HG03442 (cell line): ENCODE measurements around the gene FSIP1.

ENCODE experiments used
- ATAC-seq: cut with Tn5 transposase; IDR thresholded peaks from one replicate; pipeline ENCODE4 v1.9.1; 2021; ENCODE audit warnings: mild to moderate bottlenecking, moderate library complexity; ENCODE audit not compliant: unreplicated experiment

Gene FSIP1

GRCh38 chr15:39690881-39691634, 91.6 kb downstream of the FSIP1 start:
- no peak for ATAC-seq

DNA sequence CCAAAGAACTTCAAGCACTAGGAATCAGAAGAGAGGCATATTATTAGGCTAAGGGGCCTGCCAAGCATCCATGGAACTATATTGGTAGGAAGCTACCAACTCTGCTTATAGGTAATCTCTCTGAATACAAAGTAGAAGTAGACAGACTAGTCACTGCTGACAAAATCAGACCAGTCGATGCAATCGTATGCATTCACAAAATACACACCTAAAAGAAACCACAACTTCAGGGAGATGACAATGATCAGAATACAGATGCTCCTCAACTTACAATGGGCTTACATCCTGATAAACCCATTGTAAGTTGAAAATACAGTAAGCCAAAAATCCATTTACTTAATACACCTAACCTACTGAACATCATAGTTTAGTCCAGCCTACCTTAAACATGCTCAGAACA, 94.7 kb downstream of the FSIP1 start:
- ATAC-seq: no peak

DNA sequence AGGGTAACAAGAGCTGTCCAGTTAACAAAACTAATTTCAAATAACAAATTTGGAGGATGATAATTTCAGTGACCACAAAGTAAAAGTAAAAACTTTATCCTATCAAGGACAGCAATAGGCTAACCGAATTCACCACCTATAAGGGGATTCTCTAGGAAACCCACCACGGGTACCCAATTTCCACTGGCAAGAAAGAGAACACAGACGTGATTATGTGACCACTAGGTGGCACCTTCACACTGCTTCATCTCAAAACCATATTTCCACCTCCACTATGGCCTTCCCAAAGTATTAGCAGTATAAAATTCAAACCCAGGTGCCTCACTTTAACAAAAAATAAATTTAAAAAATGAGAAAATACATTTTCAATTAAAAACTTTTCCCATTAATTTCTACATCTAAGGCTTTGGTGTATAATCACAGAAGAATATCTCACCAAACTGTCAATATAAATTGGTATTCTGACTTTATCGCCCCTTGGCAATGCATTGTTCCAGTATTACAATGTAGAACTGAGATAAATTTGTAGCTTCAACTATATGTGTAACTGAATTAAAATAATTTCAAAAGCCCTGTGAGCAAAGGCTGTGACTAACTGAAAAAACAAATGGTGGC, 96.5 kb downstream of the FSIP1 start:
- no peak for ATAC-seq

DNA sequence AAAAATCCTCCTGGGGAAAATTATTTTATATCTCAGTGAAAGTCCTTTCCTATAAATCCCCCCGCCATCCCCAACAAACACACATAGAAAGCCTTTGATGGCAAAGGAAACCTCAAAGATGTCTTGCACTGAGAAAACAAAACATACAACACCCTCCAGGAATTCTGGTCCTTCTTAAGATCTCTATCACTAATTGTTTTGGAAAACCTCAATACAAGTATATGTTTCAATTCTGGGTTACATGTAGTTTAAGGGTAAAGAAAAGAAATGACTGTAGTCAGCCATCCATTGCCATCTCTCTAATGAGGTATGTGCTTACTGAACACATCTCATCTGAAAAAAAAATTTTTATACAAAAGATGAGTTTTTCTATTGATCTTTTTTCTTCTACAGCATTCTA, 97.3 kb downstream of the FSIP1 start:
- no peak for ATAC-seq

DNA sequence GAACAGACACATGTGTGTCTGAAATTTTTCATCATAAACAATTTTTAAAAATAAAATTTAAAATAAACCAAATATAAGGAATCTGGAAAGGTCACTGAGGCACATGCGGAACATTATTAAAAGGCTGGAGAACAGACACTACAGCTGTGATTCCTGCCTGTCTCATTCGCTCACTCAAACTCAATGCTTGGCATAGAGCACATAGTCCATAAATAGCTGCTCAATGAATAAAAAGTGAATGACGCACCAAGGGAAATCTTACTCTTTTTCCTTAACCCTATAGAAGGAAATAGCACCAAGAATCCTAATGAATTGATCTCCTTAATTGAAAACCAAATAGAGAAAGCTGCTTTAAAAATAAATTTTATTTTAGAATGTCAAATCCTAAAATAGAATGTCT, 98.4 kb downstream of the FSIP1 start:
- ATAC-seq: no peak

GRCh38 chr15:39682366-39682765, 100.3 kb downstream of the FSIP1 start:
- ATAC-seq: no peak

GRCh38 chr15:39680868-39681267, 101.8 kb downstream of the FSIP1 start:
- ATAC-seq: no peak

GRCh38 chr15:39672666-39673065, 110.0 kb downstream of the FSIP1 start:
- ATAC-seq: no peak

- no peak for ATAC-seq
Measured at GRCh38 chr15:39672184-39672583, 110.5 kb downstream of the FSIP1 start.

GRCh38 chr15:39670687-39671086, 112.0 kb downstream of the FSIP1 start:
- no peak for ATAC-seq

DNA sequence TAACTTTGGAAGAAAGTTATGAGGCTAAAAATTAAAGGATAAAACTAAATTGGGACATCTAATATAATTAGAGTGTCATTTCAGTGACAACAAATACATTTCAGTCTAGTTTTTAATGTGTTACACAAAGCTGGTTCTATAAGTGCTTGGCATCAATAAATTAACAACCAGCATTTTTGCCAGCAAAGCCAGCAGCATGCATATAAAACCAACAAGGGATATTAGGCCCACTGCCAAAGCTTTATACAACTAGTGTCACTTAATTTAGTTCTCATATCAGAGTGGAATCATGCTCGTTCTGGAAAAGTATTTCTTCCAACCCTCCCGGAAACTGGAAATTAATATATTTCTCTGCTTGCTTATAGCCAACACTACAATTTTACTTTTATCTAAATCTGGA, 113.0 kb downstream of the FSIP1 start:
- ATAC-seq: no peak

DNA sequence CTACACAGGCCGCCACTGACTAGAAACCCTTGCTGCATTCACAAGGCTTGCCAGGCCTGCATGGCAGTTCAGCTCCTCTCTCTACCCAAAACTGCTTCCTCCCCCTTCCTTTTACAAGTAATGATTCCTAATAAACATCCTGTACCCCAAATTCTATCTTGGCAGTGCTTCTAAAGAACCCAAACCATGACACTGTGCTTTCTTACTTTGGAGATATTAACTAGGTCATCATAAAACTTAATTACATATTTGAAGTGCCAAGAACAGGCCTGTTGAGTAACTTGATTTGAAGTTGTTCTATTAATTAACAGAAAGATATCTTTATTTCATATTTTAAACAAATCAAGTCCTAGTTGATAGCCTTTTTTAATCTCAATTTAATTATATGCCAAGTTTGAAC, 113.4 kb downstream of the FSIP1 start:
- no peak for ATAC-seq

DNA sequence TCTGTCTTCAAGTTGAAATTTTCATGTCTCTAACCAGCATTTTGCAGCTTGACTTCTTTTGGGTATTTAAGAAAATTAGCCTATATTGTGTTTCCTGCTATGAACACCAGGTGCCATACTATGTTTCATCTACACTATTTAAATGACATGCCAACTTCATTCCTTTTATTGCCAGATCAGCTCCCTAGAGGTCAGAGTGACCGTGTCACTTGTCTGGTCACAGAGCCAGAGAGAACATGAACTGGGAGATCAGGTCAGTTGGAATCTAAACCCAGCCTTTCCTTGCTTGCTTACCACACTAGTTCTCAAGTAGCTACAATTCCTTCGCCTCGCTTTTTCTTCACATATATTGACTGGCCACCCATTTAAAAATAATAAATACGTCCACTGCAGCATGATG, 114.2 kb downstream of the FSIP1 start:
- no peak for ATAC-seq

- no peak for ATAC-seq
Measured at GRCh38 chr15:39667382-39668127, 115.1 kb downstream of the FSIP1 start.

- ATAC-seq: no peak
Measured at GRCh38 chr15:39666677-39667076, 116.0 kb downstream of the FSIP1 start.

- no peak for ATAC-seq
Measured at GRCh38 chr15:39665629-39666250, 116.9 kb downstream of the FSIP1 start.

DNA sequence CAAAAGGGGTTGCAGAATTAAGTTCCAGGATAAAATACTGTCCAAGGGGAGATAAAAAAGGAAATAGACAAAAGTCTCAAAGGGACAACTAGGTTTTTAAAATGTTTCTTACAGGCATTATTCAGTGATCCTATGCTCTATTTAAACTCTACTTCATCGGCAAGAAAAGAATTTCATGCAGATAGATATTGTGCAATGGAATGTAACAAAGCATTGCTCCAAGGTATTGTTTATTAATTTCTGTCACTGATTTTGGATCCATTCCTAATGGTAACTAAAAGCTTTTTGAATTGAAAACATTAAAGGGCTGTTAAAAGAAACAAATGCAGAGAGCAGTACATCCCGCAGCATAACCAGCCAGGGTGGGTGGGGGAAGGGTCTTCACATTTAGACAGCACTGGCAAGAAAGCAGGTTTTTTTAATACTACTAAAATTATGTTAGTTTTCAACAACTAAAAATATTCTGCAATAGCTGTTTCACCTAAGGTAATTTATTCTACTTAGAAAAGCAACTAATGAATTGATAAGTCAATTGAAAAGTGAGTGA, 118.9 kb downstream of the FSIP1 start:
- ATAC-seq: no peak

GRCh38 chr15:39661776-39662175, 120.9 kb downstream of the FSIP1 start:
- no peak for ATAC-seq

DNA sequence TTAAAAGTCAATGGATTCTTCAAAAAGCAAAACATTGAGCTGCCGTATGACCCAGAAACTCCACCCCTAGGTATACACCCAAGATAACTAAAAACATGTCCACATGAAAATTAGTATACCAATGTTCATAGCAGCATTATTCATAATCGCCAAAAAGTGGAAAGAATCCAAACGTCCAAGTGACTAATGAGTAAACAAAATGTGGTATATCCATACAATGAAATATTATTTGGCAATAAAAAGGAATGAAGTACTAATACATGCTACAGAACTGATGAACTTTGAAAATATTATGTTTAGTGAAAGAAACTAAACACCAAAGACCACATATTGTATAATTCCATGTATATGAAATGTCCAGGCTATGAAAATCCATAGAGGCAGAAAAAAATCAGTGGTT, 123.9 kb downstream of the FSIP1 start:
- ATAC-seq: no peak

- no peak for ATAC-seq
Measured at GRCh38 chr15:39657668-39658067, 125.0 kb downstream of the FSIP1 start.

DNA sequence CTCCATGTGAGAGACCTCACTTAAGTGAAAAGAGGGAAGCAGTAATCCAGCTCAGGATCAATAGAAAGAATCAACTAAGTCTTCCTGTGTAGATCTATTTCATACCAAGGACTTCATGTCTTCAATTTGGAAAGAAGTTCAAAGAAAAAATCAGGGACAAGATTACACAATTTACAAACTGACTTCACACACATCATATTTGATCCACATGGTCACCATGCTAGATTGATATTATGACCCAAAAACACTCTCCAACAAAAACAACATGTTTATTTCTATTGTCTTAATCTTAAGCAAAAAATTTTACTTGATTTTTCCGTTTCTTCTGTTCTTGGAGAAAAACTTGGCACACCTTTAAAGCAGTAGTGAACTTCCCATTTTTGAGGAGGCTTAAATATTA, 125.5 kb downstream of the FSIP1 start:
- ATAC-seq: no peak
